Keratinocyte (primary cell): Measurements from ENCODE around the gene ASRGL1. TPM values are rescaled to one million over a fixed set of nuclear protein-coding genes. Genes with fewer than 3 reads are reported as not detected.

ENCODE experiments used
- DNase-seq: peaks from one replicate; pipeline ENCODE4 v3.0.0-alpha.2; 2011; ENCODE audit warnings: low read depth, missing footprints, low spot score
- FAIRE-seq: peaks from 2 replicates; lab custom pipeline; 2011; peaks lifted over from hg19 to GRCh38; lab: Jason Lieb, UNC
- H2AFZ ChIP-seq: 2 replicates; pipeline ENCODE4 v1.6.0; 2012; ENCODE audit warnings: low read length, control low read depth, inconsistent platforms; ENCODE audit not compliant: control insufficient read depth
- H3K27ac ChIP-seq: 2 replicates; pipeline ENCODE4 v1.5.1; 2011; ENCODE audit warnings: low read length; ENCODE audit not compliant: control insufficient read depth, insufficient read depth
- H3K27me3 ChIP-seq: 3 replicates; pipeline ENCODE4 v1.6.0; 2011; ENCODE audit warnings: low read length; ENCODE audit not compliant: control insufficient read depth, insufficient read depth; ENCODE audit errors: extremely low read depth
- H3K36me3 ChIP-seq, 2 experiments: 2 replicates in 1 of 2; 3 replicates in 1 of 2; pipeline ENCODE4 v1.5.1; 2011; ENCODE audit warnings: low read length in 2 of 2, mild to moderate bottlenecking in 1 of 2; ENCODE audit not compliant: control insufficient read depth in 2 of 2, insufficient read depth in 2 of 2; ENCODE audit errors: extremely low read depth in 1 of 2
- H3K4me1 ChIP-seq: 3 replicates; pipeline ENCODE4 v1.5.1; 2011; ENCODE audit warnings: low read length; ENCODE audit not compliant: control insufficient read depth, insufficient read depth; ENCODE audit errors: extremely low read depth
- H3K4me2 ChIP-seq: 3 replicates; pipeline ENCODE4 v1.6.0; 2011; ENCODE audit warnings: low read depth, low read length; ENCODE audit not compliant: control insufficient read depth, insufficient read depth; ENCODE audit errors: extremely low read depth
- H3K4me3 ChIP-seq, 3 experiments: fragments of 200-600 bp in 1 of 3; sonication (generic) in 1 of 3; 2 replicates in 2 of 3; 3 replicates in 1 of 3; pipeline ENCODE4 v1.5.1; 2011 to 2016; ENCODE audit warnings: low read length in 3 of 3, mild to moderate bottlenecking in 3 of 3, control low read depth in 2 of 3, inconsistent platforms in 1 of 3, low read depth in 1 of 3, mixed read lengths in 1 of 3, mixed run types in 1 of 3, moderate library complexity in 1 of 3; ENCODE audit not compliant: control insufficient read depth in 2 of 3, insufficient read depth in 2 of 3; ENCODE audit errors: extremely low read depth in 1 of 3
- H3K79me2 ChIP-seq: 2 replicates; pipeline ENCODE4 v1.6.0; 2012; ENCODE audit warnings: low read length; ENCODE audit not compliant: control insufficient read depth, insufficient read depth
- H3K9ac ChIP-seq: 3 replicates; pipeline ENCODE4 v1.6.0; 2011; ENCODE audit warnings: low read length; ENCODE audit not compliant: control insufficient read depth, insufficient read depth; ENCODE audit errors: extremely low read depth
- H3K9me1 ChIP-seq: 3 replicates; pipeline ENCODE4 v1.6.0; 2011; ENCODE audit warnings: low read length; ENCODE audit not compliant: control insufficient read depth, insufficient read depth; ENCODE audit errors: extremely low read depth
- H3K9me3 ChIP-seq: 2 replicates; pipeline ENCODE4 v1.5.1; 2012; ENCODE audit warnings: low read depth, low read length; ENCODE audit not compliant: control insufficient read depth
- H4K20me1 ChIP-seq: 3 replicates; pipeline ENCODE4 v1.6.0; 2011; ENCODE audit warnings: low read length; ENCODE audit not compliant: control insufficient read depth, insufficient read depth; ENCODE audit errors: extremely low read depth
- CTCF ChIP-seq, 3 experiments: IDR thresholded peaks in 1 of 3; conservative IDR thresholded peaks in 1 of 3; optimal IDR thresholded peaks in 1 of 3; 2 replicates in 2 of 3; 3 replicates in 1 of 3; pipeline versions ENCODE3 to v1.5.1; 2011; ENCODE audit warnings: low read length in 3 of 3, mild to moderate bottlenecking in 3 of 3, moderate library complexity in 2 of 3, control low read depth in 1 of 3, inconsistent platforms in 1 of 3; ENCODE audit not compliant: insufficient read depth in 2 of 3; ENCODE audit errors: extremely low read depth in 1 of 3
- EZH2 ChIP-seq: IDR thresholded peaks from one replicate; pipeline ENCODE4 v1.6.1; 2012; ENCODE audit warnings: inconsistent platforms, mild to moderate bottlenecking, low read length, moderate library complexity
- dilution Hi-C: fragments of 300-500 bp; cut with MboI; formaldehyde crosslinking; loops from one replicate; pipeline ENCODE4 v1.7.0; 2020; ENCODE audit warnings: low sequenced_read_pairs; ENCODE audit not compliant: extremely low pct_ligation_motif_present
- polyA minus RNA-seq, 3 experiments: library from RNA; depleted of rRNA, polyadenylated mRNA; stranded (reverse); fragments of >200 nt; gene quantifications; 1 replicate in 1 of 3; 2 replicates in 1 of 3; 3 replicates in 1 of 3; pipeline ENCODE4 v1.2.3, GENCODE V29; 2011
- polyA plus RNA-seq, 5 experiments: library from polyadenylated mRNA; depleted of rRNA in 3 of 5; stranded (reverse) in 3 of 5; stranded (forward) in 1 of 5; unstranded in 1 of 5; fragments of >200 nt; gene quantifications; 1 replicate in 1 of 5; 2 replicates in 3 of 5; 3 replicates in 1 of 5; pipeline versions ENCODE4 v1.2.1 to v1.2.3, GENCODE V29; 2011 to 2012; ENCODE audit warnings: missing spikeins in 2 of 5, low read depth in 1 of 5, low replicate concordance in 1 of 5

Gene ASRGL1
- polyA plus RNA-seq (0.05 to 0.25 TPM (median 0.14 TPM) in 3 replicates), polyA minus RNA-seq (0.13 TPM in 1 of 3 replicates, not detected in the others)
- not detected for polyA plus RNA-seq (2011; ENCODE audit: low read depth)
- polyA plus RNA-seq (2011; cell fraction: cytosol; rRNA removed): not detected in 2 replicates
- polyA plus RNA-seq (2011; cell fraction: nucleus; rRNA removed): not detected in 2 replicates
- polyA plus RNA-seq (2012; ENCODE audit: low replicate concordance): 0.14 TPM in 1 of 2 replicates, not detected in the other
- polyA minus RNA-seq (2011; cell fraction: cytosol; rRNA and poly(A)+ RNA removed): not detected
- not detected in 2 replicates for polyA minus RNA-seq (2011; cell fraction: nucleus; rRNA and poly(A)+ RNA removed)

- peak within 1 kb of the TSS; percentile 80 for H2AFZ ChIP-seq
- no peak for FAIRE-seq
- dilution Hi-C loops: no loop called here
- no peak for DNase-seq
- H3K36me3 ChIP-seq: no peaks in the 10 kb centered on the region
- TF ChIP-seq CTCF (optimal IDR thresholded peaks at IDR 0.05 in 1 of 3, IDR thresholded peaks at IDR 0.05 in 1 of 3, conservative IDR thresholded peaks at IDR 0.05 in 1 of 3; ENCODE audit: extremely low read depth in 1 of 3, insufficient read depth in 2 of 3, low read length in 3 of 3) (no peak), EZH2 (peak; percentile 74)
- peaks cover 7% of the 10 kb centered on the region for H3K4me1 ChIP-seq
- H3K9me3 ChIP-seq: no peaks in the 10 kb centered on the region
- H3K27me3 ChIP-seq: peaks cover 28% of the 10 kb centered on the region
- no peak within 1 kb of the TSS for H3K27ac ChIP-seq
- H3K4me2 ChIP-seq: peak within 1 kb of the TSS; percentile 91
- no peaks in the 10 kb centered on the region for H3K9me1 ChIP-seq
- no peaks in the 10 kb centered on the region for H3K79me2 ChIP-seq
- H3K4me3 ChIP-seq: peak within 1 kb of the TSS; percentile 41 to 71 (median 68)
- H3K9ac ChIP-seq: no peak within 1 kb of the TSS
- no peaks in the 10 kb centered on the region for H4K20me1 ChIP-seq
Measured at GRCh38 chr11:62337303-62338181, at the start of gene ASRGL1. Gene ASRGL1, plus strand, starts transcription at chr11:62337448. Its CDS starts 530 bp downstream, at chr11:62337978.

- Histone ChIP-seq H3K79me2 (no peaks in the 10 kb centered on the region), H3K9ac (no peak overlapping the region), H3K9me1 (no peaks in the 10 kb centered on the region), H3K4me3 (no peak overlapping the region), H4K20me1 (no peaks in the 10 kb centered on the region), H3K4me2 (no peak overlapping the region), H3K9me3 (no peaks in the 10 kb centered on the region), H3K27me3 (peaks cover 6% of the 10 kb centered on the region), H3K27ac (no peak overlapping the region), H3K4me1 (no peaks in the 10 kb centered on the region), H3K36me3 (no peaks in the 10 kb centered on the region), H2AFZ (no peak overlapping the region)
- DNase-seq (no peak), FAIRE-seq (no peak)
- dilution Hi-C loops: no loop called here
- TF ChIP-seq CTCF (optimal IDR thresholded peaks at IDR 0.05 in 1 of 3, IDR thresholded peaks at IDR 0.05 in 1 of 3, conservative IDR thresholded peaks at IDR 0.05 in 1 of 3; ENCODE audit: extremely low read depth in 1 of 3, insufficient read depth in 2 of 3, low read length in 3 of 3): no peak
- no peak for TF ChIP-seq EZH2
Measured at GRCh38 chr11:62295504-62295903, 41.7 kb upstream of the ASRGL1 start.
